Measurements from ENCODE around the gene MLLT6.

- TF ChIP-seq CTCF (IDR thresholded peaks at IDR 0.05) = no peak
- no peak for TF ChIP-seq CBFB (CRISPR knock-in tag; IDR thresholded peaks at IDR 0.05; ENCODE audit: low read depth)
- no peak for TF ChIP-seq FOXP1 (CRISPR knock-in tag; IDR thresholded peaks at IDR 0.05; ENCODE audit: borderline replicate concordance)
- TF ChIP-seq MYBL2 (CRISPR knock-in tag; IDR thresholded peaks at IDR 0.05) = no peak
- TF ChIP-seq KAT7 (CRISPR knock-in tag; IDR thresholded peaks at IDR 0.05; ENCODE audit: borderline replicate concordance) = no peak
- no peak for TF ChIP-seq FOXJ3 (CRISPR knock-in tag; IDR thresholded peaks at IDR 0.05; ENCODE audit: borderline replicate concordance)
- TF ChIP-seq NFATC4 (CRISPR knock-in tag; IDR thresholded peaks at IDR 0.05) = no peak
- TF ChIP-seq GTF2I (CRISPR knock-in tag; conservative IDR thresholded peaks at IDR 0.05) = no peak
These were observed 34.2 kb downstream of the MLLT6 start for GRCh38 chr17:38739305-38739704.
